ENCODE measurements around the gene MYLK. TPM values are rescaled to one million over a fixed set of nuclear protein-coding genes. Genes with fewer than 3 reads are reported as not detected.
A peak's percentile ranks its signal among the peaks of the same experiment; 100 is the strongest.
"Not testable (repeated sequence)": the region's sequence is repeated elsewhere in the genome, so short reads cannot be mapped to it uniquely, and the experiment has no call there.

MYLK gene
- polyA plus RNA-seq, 1 donor = 296 TPM

- DNase-seq = no peak
- Histone ChIP-seq H3K27ac (ENCODE audit: low read length) (no peak overlapping the region), H3K27me3 (ENCODE audit: control insufficient read depth, insufficient read depth, low read length) (peaks cover 2% of the 10 kb centered on the region), H3K36me3 (ENCODE audit: control insufficient read depth, insufficient read depth, low read length) (no peaks in the 10 kb centered on the region), H3K9me3 (ENCODE audit: control insufficient read depth, low read depth, low read length) (no peaks in the 10 kb centered on the region), H3K4me1 (ENCODE audit: control insufficient read depth, insufficient read depth, low read length) (no peaks in the 10 kb centered on the region), H3K4me3 (ENCODE audit: low read length) (no peak overlapping the region)
- WGBS (ENCODE audit: insufficient coverage, low lambda C conversion rate) = no CpG with 5 or more reads among the region's 4 CpGs
Measured at GRCh38 chr3:123730829-123731228, 153.3 kb downstream of the MYLK start.

- Histone ChIP-seq H3K27ac (ENCODE audit: low read length) (no peak overlapping the region), H3K4me3 (ENCODE audit: low read length) (no peak overlapping the region), H3K9me3 (ENCODE audit: control insufficient read depth, low read depth, low read length) (no peaks in the 10 kb centered on the region), H3K4me1 (ENCODE audit: control insufficient read depth, insufficient read depth, low read length) (no peaks in the 10 kb centered on the region), H3K36me3 (ENCODE audit: control insufficient read depth, insufficient read depth, low read length) (no peaks in the 10 kb centered on the region), H3K27me3 (ENCODE audit: control insufficient read depth, insufficient read depth, low read length) (peaks cover 2% of the 10 kb centered on the region)
- DNase-seq = no peak
- no CpG with 5 or more reads among the region's 3 CpGs for WGBS (ENCODE audit: insufficient coverage, low lambda C conversion rate)
Measured at GRCh38 chr3:123728991-123729390, 155.1 kb downstream of the MYLK start.

GRCh38 chr3:123728014-123728413 is 156.1 kb downstream of the MYLK start:
- WGBS (ENCODE audit: insufficient coverage, low lambda C conversion rate) = 100% methylated on average over 1 of the region's 2 CpGs
- Histone ChIP-seq H3K27ac (ENCODE audit: low read length) (no peak overlapping the region), H3K9me3 (ENCODE audit: control insufficient read depth, low read depth, low read length) (no peaks in the 10 kb centered on the region), H3K36me3 (ENCODE audit: control insufficient read depth, insufficient read depth, low read length) (no peaks in the 10 kb centered on the region), H3K4me1 (ENCODE audit: control insufficient read depth, insufficient read depth, low read length) (no peaks in the 10 kb centered on the region), H3K27me3 (ENCODE audit: control insufficient read depth, insufficient read depth, low read length) (peaks cover 2% of the 10 kb centered on the region), H3K4me3 (ENCODE audit: low read length) (no peak overlapping the region)
- DNase-seq = no peak

- WGBS (ENCODE audit: insufficient coverage, low lambda C conversion rate) = no CpG with 5 or more reads among the region's 11 CpGs
- DNase-seq = no peak
Measured at GRCh38 chr3:123725652-123726400, 158.3 kb downstream of the MYLK start.

GRCh38 chr3:123724306-123724705 is 159.8 kb downstream of the MYLK start:
- Histone ChIP-seq H3K27ac (ENCODE audit: low read length) (no peak overlapping the region), H3K4me3 (ENCODE audit: low read length) (no peak overlapping the region)
- WGBS (ENCODE audit: insufficient coverage, low lambda C conversion rate) = no CpG with 5 or more reads among the region's 3 CpGs

More at GRCh38 chr3:123725652-123726400, 158.3 kb downstream of the MYLK start:
- no peaks in the 10 kb centered on the region for H3K36me3 ChIP-seq (ENCODE audit: control insufficient read depth, insufficient read depth, low read length)
- H3K27ac ChIP-seq (ENCODE audit: low read length) = no peak overlapping the region
- H3K4me3 ChIP-seq (ENCODE audit: low read length) = no peak overlapping the region
- H3K27me3 ChIP-seq (ENCODE audit: control insufficient read depth, insufficient read depth, low read length) = peaks cover 2% of the 10 kb centered on the region
- H3K9me3 ChIP-seq (ENCODE audit: control insufficient read depth, low read depth, low read length) = no peaks in the 10 kb centered on the region
- H3K4me1 ChIP-seq (ENCODE audit: control insufficient read depth, insufficient read depth, low read length) = no peaks in the 10 kb centered on the region

GRCh38 chr3:123723522-123724168 is 160.5 kb downstream of the MYLK start:
- peak; percentile 61 to 69 for DNase-seq
- H3K27me3 ChIP-seq (ENCODE audit: control insufficient read depth, insufficient read depth, low read length) = peaks cover 2% of the 10 kb centered on the region

More at GRCh38 chr3:123724306-123724705, 159.8 kb downstream of the MYLK start:
- Histone ChIP-seq H3K27me3 (ENCODE audit: control insufficient read depth, insufficient read depth, low read length) (peaks cover 2% of the 10 kb centered on the region), H3K9me3 (ENCODE audit: control insufficient read depth, low read depth, low read length) (no peaks in the 10 kb centered on the region), H3K4me1 (ENCODE audit: control insufficient read depth, insufficient read depth, low read length) (no peaks in the 10 kb centered on the region), H3K36me3 (ENCODE audit: control insufficient read depth, insufficient read depth, low read length) (no peaks in the 10 kb centered on the region)
- DNase-seq = no peak

GRCh38 chr3:123723070-123723469 is 161.1 kb downstream of the MYLK start:
- Histone ChIP-seq H3K27me3 (ENCODE audit: control insufficient read depth, insufficient read depth, low read length) (no peaks in the 10 kb centered on the region), H3K27ac (ENCODE audit: low read length) (peak overlapping the region; percentile 30), H3K9me3 (ENCODE audit: control insufficient read depth, low read depth, low read length) (no peaks in the 10 kb centered on the region), H3K4me3 (ENCODE audit: low read length) (no peak overlapping the region), H3K36me3 (ENCODE audit: control insufficient read depth, insufficient read depth, low read length) (no peaks in the 10 kb centered on the region), H3K4me1 (ENCODE audit: control insufficient read depth, insufficient read depth, low read length) (no peaks in the 10 kb centered on the region)
- DNase-seq = peak in 1 of 2 donors; percentile 23
- WGBS (ENCODE audit: insufficient coverage, low lambda C conversion rate) = no CpG with 5 or more reads among the region's 4 CpGs

More at GRCh38 chr3:123723522-123724168, 160.5 kb downstream of the MYLK start:
- Histone ChIP-seq H3K9me3 (ENCODE audit: control insufficient read depth, low read depth, low read length) (no peaks in the 10 kb centered on the region), H3K36me3 (ENCODE audit: control insufficient read depth, insufficient read depth, low read length) (no peaks in the 10 kb centered on the region), H3K4me1 (ENCODE audit: control insufficient read depth, insufficient read depth, low read length) (no peaks in the 10 kb centered on the region), H3K4me3 (ENCODE audit: low read length) (no peak overlapping the region), H3K27ac (ENCODE audit: low read length) (peak overlapping the region; percentile 30)
- WGBS (ENCODE audit: insufficient coverage, low lambda C conversion rate) = 88% methylated on average over 1 of the region's 9 CpGs

- Histone ChIP-seq H3K4me1 (ENCODE audit: control insufficient read depth, insufficient read depth, low read length) (no peaks in the 10 kb centered on the region), H3K27me3 (ENCODE audit: control insufficient read depth, insufficient read depth, low read length) (no peaks in the 10 kb centered on the region), H3K4me3 (ENCODE audit: low read length) (no peak overlapping the region), H3K27ac (ENCODE audit: low read length) (no peak overlapping the region), H3K9me3 (ENCODE audit: control insufficient read depth, low read depth, low read length) (no peaks in the 10 kb centered on the region), H3K36me3 (ENCODE audit: control insufficient read depth, insufficient read depth, low read length) (no peaks in the 10 kb centered on the region)
- no CpG with 5 or more reads among the region's 5 CpGs for WGBS (ENCODE audit: insufficient coverage, low lambda C conversion rate)
- DNase-seq = no peak
Measured at GRCh38 chr3:123722456-123722855, 161.7 kb downstream of the MYLK start.

- DNase-seq = no peak
- no peaks in the 10 kb centered on the region for H3K27me3 ChIP-seq (ENCODE audit: control insufficient read depth, insufficient read depth, low read length)
- H3K9me3 ChIP-seq (ENCODE audit: control insufficient read depth, low read depth, low read length) = no peaks in the 10 kb centered on the region
- no peak overlapping the region for H3K27ac ChIP-seq (ENCODE audit: low read length)
- no CpG with 5 or more reads among the region's 10 CpGs for WGBS (ENCODE audit: insufficient coverage, low lambda C conversion rate)
- no peak overlapping the region for H3K4me3 ChIP-seq (ENCODE audit: low read length)
- no peaks in the 10 kb centered on the region for H3K36me3 ChIP-seq (ENCODE audit: control insufficient read depth, insufficient read depth, low read length)
- H3K4me1 ChIP-seq (ENCODE audit: control insufficient read depth, insufficient read depth, low read length) = no peaks in the 10 kb centered on the region
Measured at GRCh38 chr3:123722021-123722420, 162.1 kb downstream of the MYLK start.

GRCh38 chr3:123721095-123721689 is 162.9 kb downstream of the MYLK start:
- not testable (repeated sequence) for H3K36me3 ChIP-seq (ENCODE audit: control insufficient read depth, insufficient read depth, low read length); DNase-seq; H3K4me3 ChIP-seq (ENCODE audit: low read length); H3K27ac ChIP-seq (ENCODE audit: low read length); H3K9me3 ChIP-seq (ENCODE audit: control insufficient read depth, low read depth, low read length); H3K4me1 ChIP-seq (ENCODE audit: control insufficient read depth, insufficient read depth, low read length); H3K27me3 ChIP-seq (ENCODE audit: control insufficient read depth, insufficient read depth, low read length)
- WGBS (ENCODE audit: insufficient coverage, low lambda C conversion rate) = no CpG with 5 or more reads among the region's 10 CpGs
